ENCODE measurements around the gene N4BP2L1.
"Not testable (repeated sequence)": the region's sequence is repeated elsewhere in the genome, so short reads cannot be mapped to it uniquely, and the experiment has no call there.

N4BP2L1 gene

GRCh38 chr13:32384702-32385101 is 43.2 kb downstream of the N4BP2L1 start:
- Histone ChIP-seq H3K4me3 (ENCODE audit: low read depth, low read length) (no peak overlapping the region), H3K4me1 (ENCODE audit: control insufficient read depth, insufficient read depth, low read length) (no peaks in the 10 kb centered on the region), H3K27ac (ENCODE audit: low read depth, low read length) (no peak overlapping the region), H3K27me3 (ENCODE audit: control insufficient read depth, insufficient read depth, low read length) (no peaks in the 10 kb centered on the region), H3K9ac (ENCODE audit: low read depth, low read length) (no peak overlapping the region), H3K36me3 (ENCODE audit: control insufficient read depth, insufficient read depth, low read length) (peaks cover 48% of the 10 kb centered on the region), H3K9me3 (ENCODE audit: control insufficient read depth, insufficient read depth, low read length) (no peaks in the 10 kb centered on the region)

- no peaks in the 10 kb centered on the region for H3K9me3 ChIP-seq (ENCODE audit: control insufficient read depth, insufficient read depth, low read length)
- H3K27me3 ChIP-seq (ENCODE audit: control insufficient read depth, insufficient read depth, low read length): no peaks in the 10 kb centered on the region
- H3K36me3 ChIP-seq (ENCODE audit: control insufficient read depth, insufficient read depth, low read length): peaks cover 53% of the 10 kb centered on the region
- H3K9ac ChIP-seq (ENCODE audit: low read depth, low read length): no peak overlapping the region
- no peaks in the 10 kb centered on the region for H3K4me1 ChIP-seq (ENCODE audit: control insufficient read depth, insufficient read depth, low read length)
- H3K27ac ChIP-seq (ENCODE audit: low read depth, low read length): no peak overlapping the region
- no peak overlapping the region for H3K4me3 ChIP-seq (ENCODE audit: low read depth, low read length)
These were observed 43.9 kb downstream of the N4BP2L1 start for GRCh38 chr13:32383836-32384618.

DNA sequence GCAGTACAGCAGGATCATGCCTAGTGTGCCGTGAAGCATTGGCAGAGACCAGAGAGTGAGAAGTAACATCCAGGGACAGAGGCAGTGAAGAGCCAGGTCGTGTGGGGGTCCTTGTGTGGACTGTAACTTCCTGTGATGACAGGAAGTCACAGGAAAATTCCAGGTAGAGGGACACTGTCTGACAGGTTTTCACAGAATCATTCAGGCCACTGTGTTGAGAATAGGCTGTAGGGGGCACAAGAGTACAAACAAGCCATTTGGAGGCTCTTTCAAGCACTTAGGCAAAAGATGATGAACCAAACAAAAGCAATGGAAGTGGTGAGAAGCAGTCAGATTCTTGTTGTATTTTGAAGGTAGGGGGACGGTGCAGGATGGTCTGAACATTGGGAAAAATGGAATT is 46.4 kb downstream of the N4BP2L1 start:
- no peak overlapping the region for H3K4me3 ChIP-seq (ENCODE audit: low read depth, low read length)
- H3K27ac ChIP-seq (ENCODE audit: low read depth, low read length): no peak overlapping the region
- H3K9me3 ChIP-seq (ENCODE audit: control insufficient read depth, insufficient read depth, low read length): no peaks in the 10 kb centered on the region
- no peaks in the 10 kb centered on the region for H3K4me1 ChIP-seq (ENCODE audit: control insufficient read depth, insufficient read depth, low read length)
- no peaks in the 10 kb centered on the region for H3K27me3 ChIP-seq (ENCODE audit: control insufficient read depth, insufficient read depth, low read length)
- peaks cover 71% of the 10 kb centered on the region for H3K36me3 ChIP-seq (ENCODE audit: control insufficient read depth, insufficient read depth, low read length)
- H3K9ac ChIP-seq (ENCODE audit: low read depth, low read length): no peak overlapping the region

- no peak overlapping the region for H3K4me3 ChIP-seq (ENCODE audit: low read depth, low read length)
- H3K36me3 ChIP-seq (ENCODE audit: control insufficient read depth, insufficient read depth, low read length): peaks cover 61% of the 10 kb centered on the region
- H3K4me1 ChIP-seq (ENCODE audit: control insufficient read depth, insufficient read depth, low read length): no peaks in the 10 kb centered on the region
- 0 out of 2 replicates have a peak, but pooled peaks cover 4% of the 10 kb centered on the region for H3K9me3 ChIP-seq (ENCODE audit: control insufficient read depth, insufficient read depth, low read length)
- no peak overlapping the region for H3K27ac ChIP-seq (ENCODE audit: low read depth, low read length)
- H3K27me3 ChIP-seq (ENCODE audit: control insufficient read depth, insufficient read depth, low read length): no peaks in the 10 kb centered on the region
- no peak overlapping the region for H3K9ac ChIP-seq (ENCODE audit: low read depth, low read length)
These were observed 49.9 kb downstream of the N4BP2L1 start for GRCh38 chr13:32378012-32378411.

- Histone ChIP-seq H3K27me3 (ENCODE audit: control insufficient read depth, insufficient read depth, low read length) (no peaks in the 10 kb centered on the region), H3K36me3 (ENCODE audit: control insufficient read depth, insufficient read depth, low read length) (peaks cover 62% of the 10 kb centered on the region), H3K27ac (ENCODE audit: low read depth, low read length) (no peak overlapping the region)
These were observed 51.1 kb downstream of the N4BP2L1 start for GRCh38 chr13:32376642-32377415.

DNA sequence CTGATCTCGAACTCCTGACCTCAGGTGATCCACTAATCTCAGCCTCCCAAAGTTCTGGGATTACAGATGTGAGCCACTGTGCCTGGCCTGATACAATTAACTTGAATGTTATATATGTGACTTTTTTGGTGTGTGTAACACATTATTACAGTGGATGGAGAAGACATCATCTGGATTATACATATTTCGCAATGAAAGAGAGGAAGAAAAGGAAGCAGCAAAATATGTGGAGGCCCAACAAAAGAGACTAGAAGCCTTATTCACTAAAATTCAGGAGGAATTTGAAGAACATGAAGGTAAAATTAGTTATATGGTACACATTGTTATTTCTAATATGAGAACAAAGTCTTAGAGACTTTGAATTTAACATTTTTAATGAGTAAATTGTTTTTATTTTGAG is 57.1 kb downstream of the N4BP2L1 start:
- 0 out of 2 replicates have a peak, but pooled peaks cover 4% of the 10 kb centered on the region for H3K9me3 ChIP-seq (ENCODE audit: control insufficient read depth, insufficient read depth, low read length)
- H3K9ac ChIP-seq (ENCODE audit: low read depth, low read length): no peak overlapping the region
- H3K36me3 ChIP-seq (ENCODE audit: control insufficient read depth, insufficient read depth, low read length): peaks cover 48% of the 10 kb centered on the region
- H3K27ac ChIP-seq (ENCODE audit: low read depth, low read length): no peak overlapping the region
- no peak overlapping the region for H3K4me3 ChIP-seq (ENCODE audit: low read depth, low read length)
- no peaks in the 10 kb centered on the region for H3K27me3 ChIP-seq (ENCODE audit: control insufficient read depth, insufficient read depth, low read length)
- no peaks in the 10 kb centered on the region for H3K4me1 ChIP-seq (ENCODE audit: control insufficient read depth, insufficient read depth, low read length)

More at GRCh38 chr13:32376642-32377415, 51.1 kb downstream of the N4BP2L1 start:
- 0 out of 2 replicates have a peak, but pooled peaks cover 4% of the 10 kb centered on the region for H3K9me3 ChIP-seq (ENCODE audit: control insufficient read depth, insufficient read depth, low read length)
- no peak overlapping the region for H3K9ac ChIP-seq (ENCODE audit: low read depth, low read length)
- H3K4me3 ChIP-seq (ENCODE audit: low read depth, low read length): no peak overlapping the region
- H3K4me1 ChIP-seq (ENCODE audit: control insufficient read depth, insufficient read depth, low read length): no peaks in the 10 kb centered on the region

DNA sequence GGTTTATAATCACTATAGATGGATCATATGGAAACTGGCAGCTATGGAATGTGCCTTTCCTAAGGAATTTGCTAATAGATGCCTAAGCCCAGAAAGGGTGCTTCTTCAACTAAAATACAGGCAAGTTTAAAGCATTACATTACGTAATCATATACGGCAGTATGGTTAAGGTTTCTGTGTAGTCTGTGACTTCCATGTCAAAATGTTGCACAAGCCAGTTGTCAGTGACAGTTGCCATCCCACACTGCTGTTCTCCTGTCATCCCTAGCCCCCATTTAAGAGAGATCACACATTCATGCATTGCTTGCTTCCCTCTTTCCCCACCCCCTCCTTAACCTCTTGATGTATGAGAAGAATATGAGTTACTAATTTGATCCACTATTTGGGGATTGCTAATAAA is 65.4 kb downstream of the N4BP2L1 start:
- peaks cover 40% of the 10 kb centered on the region for H3K36me3 ChIP-seq (ENCODE audit: control insufficient read depth, insufficient read depth, low read length)

GRCh38 chr13:32355935-32356334 is 72.0 kb downstream of the N4BP2L1 start:
- not testable (repeated sequence) for H3K9me3 ChIP-seq (ENCODE audit: control insufficient read depth, insufficient read depth, low read length); H3K4me3 ChIP-seq (ENCODE audit: low read depth, low read length); H3K4me1 ChIP-seq (ENCODE audit: control insufficient read depth, insufficient read depth, low read length); H3K27ac ChIP-seq (ENCODE audit: low read depth, low read length); H3K27me3 ChIP-seq (ENCODE audit: control insufficient read depth, insufficient read depth, low read length); H3K9ac ChIP-seq (ENCODE audit: low read depth, low read length)
- H3K36me3 ChIP-seq (ENCODE audit: control insufficient read depth, insufficient read depth, low read length): peaks cover 34% of the 10 kb centered on the region

More for the DNA sequence above, 65.4 kb downstream of the N4BP2L1 start:
- no peaks in the 10 kb centered on the region for H3K4me1 ChIP-seq (ENCODE audit: control insufficient read depth, insufficient read depth, low read length)
- no peak overlapping the region for H3K4me3 ChIP-seq (ENCODE audit: low read depth, low read length)
- no peaks in the 10 kb centered on the region for H3K27me3 ChIP-seq (ENCODE audit: control insufficient read depth, insufficient read depth, low read length)
- H3K9me3 ChIP-seq (ENCODE audit: control insufficient read depth, insufficient read depth, low read length): no peaks in the 10 kb centered on the region
- H3K9ac ChIP-seq (ENCODE audit: low read depth, low read length): no peak overlapping the region
- no peak overlapping the region for H3K27ac ChIP-seq (ENCODE audit: low read depth, low read length)

DNA sequence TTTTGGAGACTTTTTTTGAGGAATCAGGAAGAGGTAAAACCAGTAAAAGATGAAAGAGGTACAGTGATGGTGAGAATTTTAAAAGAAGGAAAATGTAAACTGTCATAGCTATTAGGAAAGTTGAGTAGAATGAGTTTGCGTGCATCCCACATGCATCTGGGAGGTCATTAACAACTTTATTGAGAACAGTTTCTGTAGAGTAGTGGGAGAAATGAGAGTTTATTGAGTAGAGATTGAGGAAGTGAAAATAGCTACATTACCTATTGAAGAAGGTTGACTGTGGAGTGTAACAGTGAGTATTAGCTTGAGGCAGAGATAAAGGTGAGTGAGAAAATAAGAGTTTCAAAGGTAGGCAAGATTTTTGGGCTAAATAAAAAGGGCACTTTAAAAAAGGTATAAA is 73.9 kb downstream of the N4BP2L1 start:
- Histone ChIP-seq H3K27ac (ENCODE audit: low read depth, low read length) (no peak overlapping the region), H3K9me3 (ENCODE audit: control insufficient read depth, insufficient read depth, low read length) (no peaks in the 10 kb centered on the region), H3K36me3 (ENCODE audit: control insufficient read depth, insufficient read depth, low read length) (peaks cover 40% of the 10 kb centered on the region), H3K9ac (ENCODE audit: low read depth, low read length) (no peak overlapping the region), H3K27me3 (ENCODE audit: control insufficient read depth, insufficient read depth, low read length) (no peaks in the 10 kb centered on the region), H3K4me1 (ENCODE audit: control insufficient read depth, insufficient read depth, low read length) (peaks cover 9% of the 10 kb centered on the region; the same call in 1 of the 2 replicates), H3K4me3 (ENCODE audit: low read depth, low read length) (no peak overlapping the region)

DNA sequence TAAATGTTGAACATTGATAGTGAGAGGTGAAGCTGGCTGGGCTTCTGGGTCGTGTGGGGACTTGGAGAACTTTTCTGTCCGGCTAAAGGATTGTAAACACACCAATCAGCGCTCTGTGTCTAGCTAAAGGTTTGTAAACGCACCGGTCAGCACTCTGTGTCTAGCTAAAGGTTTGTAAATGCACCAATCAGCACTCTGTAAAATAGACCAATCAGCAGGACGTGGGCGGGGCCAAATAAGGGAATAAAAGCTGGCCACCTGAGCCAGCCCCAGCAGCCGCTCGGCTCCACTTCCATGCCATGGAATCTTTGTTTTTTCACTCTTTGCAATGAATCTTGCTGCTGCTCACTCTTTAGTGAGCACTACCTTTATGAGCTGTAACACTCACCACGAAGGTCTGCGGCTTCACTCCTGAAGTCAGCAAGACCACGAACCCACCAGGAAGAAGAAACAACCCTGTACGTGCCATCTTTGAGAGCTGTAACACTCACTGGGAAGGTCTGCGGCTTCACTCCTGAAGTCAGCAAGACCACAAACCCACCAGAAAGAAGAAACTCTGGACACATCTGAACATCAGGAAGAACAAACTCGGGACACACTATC is 77.0 kb downstream of the N4BP2L1 start:
- H3K9ac ChIP-seq (ENCODE audit: low read depth, low read length); H3K9me3 ChIP-seq (ENCODE audit: control insufficient read depth, insufficient read depth, low read length); H3K27ac ChIP-seq (ENCODE audit: low read depth, low read length); H3K4me1 ChIP-seq (ENCODE audit: control insufficient read depth, insufficient read depth, low read length); H3K4me3 ChIP-seq (ENCODE audit: low read depth, low read length); H3K27me3 ChIP-seq (ENCODE audit: control insufficient read depth, insufficient read depth, low read length): not testable (repeated sequence)
- peaks cover 51% of the 10 kb centered on the region for H3K36me3 ChIP-seq (ENCODE audit: control insufficient read depth, insufficient read depth, low read length)

Measured in HUES48 (cell line).